ENCODE data around the gene TMEM184B. TPM values are rescaled to one million over a fixed set of nuclear protein-coding genes. Genes with fewer than 3 reads are reported as not detected.

Gene TMEM184B
- total RNA-seq: 58.3 and 60.3 TPM in 2 replicates
- long read RNA-seq, full-length matches to known transcripts: 1 of 2 reads
- long read RNA-seq, partial matches to known transcripts: 0 of 2 reads
- long read RNA-seq, other reads (novel, unspliced or antisense): 1 of 2 reads

DNA sequence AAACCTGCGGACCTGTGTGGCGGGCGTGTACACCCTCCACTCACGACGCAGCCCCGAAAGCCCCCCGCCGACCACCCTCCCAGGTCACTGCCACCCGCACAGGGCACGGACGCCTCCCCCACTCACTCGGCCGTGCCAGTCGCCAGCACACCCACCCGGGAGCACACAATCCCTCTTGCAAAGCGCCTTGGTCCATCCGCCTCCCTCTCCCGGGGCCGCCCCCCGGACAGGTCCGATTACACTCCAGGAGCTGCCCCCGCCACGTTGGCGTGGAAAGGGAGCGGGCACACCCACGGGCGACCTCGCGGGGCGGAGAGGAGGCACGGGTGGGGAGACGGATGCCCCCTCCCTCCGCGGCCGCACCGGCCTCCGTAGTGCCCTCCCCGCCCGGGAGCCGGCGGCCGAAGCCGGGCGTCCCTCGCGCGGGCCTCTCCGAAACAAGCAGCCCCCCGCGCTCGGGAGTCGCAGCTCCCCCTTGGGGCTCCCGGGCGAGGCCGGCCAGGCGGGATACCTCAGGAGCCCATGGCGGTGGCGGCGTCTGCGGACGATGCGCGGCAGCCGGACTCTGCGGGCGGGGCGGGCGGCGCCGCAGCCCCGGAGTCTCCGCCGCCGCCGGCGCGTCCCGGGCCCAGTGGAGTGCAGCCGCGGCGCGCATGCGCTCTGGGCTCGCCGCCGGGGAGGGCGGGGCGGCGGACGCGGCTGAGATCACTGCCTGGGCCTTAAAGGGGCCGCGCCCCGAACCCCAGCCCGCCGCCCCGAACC is at the start of gene TMEM184B:
TMEM184B (minus strand) TSS at position 638 of the 762 bp plus-strand sequence. CDS start 25,049 bp downstream, outside the sequence.
- H3K27me3 Mint-ChIP-seq (ENCODE audit: low read depth): no peaks in the 10 kb centered on the region
- TF ChIP-seq, protein P1, sequence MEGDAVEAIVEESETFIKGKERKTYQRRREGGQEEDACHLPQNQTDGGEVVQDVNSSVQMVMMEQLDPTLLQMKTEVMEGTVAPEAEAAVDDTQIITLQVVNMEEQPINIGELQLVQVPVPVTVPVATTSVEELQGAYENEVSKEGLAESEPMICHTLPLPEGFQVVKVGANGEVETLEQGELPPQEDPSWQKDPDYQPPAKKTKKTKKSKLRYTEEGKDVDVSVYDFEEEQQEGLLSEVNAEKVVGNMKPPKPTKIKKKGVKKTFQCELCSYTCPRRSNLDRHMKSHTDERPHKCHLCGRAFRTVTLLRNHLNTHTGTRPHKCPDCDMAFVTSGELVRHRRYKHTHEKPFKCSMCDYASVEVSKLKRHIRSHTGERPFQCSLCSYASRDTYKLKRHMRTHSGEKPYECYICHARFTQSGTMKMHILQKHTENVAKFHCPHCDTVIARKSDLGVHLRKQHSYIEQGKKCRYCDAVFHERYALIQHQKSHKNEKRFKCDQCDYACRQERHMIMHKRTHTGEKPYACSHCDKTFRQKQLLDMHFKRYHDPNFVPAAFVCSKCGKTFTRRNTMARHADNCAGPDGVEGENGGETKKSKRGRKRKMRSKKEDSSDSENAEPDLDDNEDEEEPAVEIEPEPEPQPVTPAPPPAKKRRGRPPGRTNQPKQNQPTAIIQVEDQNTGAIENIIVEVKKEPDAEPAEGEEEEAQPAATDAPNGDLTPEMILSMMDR (conservative IDR thresholded peaks at IDR 0.05): no peak
- peaks cover 58% of the 10 kb centered on the region for H3K4me1 Mint-ChIP-seq
- H3K27ac Mint-ChIP-seq (ENCODE audit: unreplicated experiment): peak within 1 kb of the TSS; percentile 88
- H3K36me3 Mint-ChIP-seq (ENCODE audit: low read depth): no peaks in the 10 kb centered on the region
- no peaks in the 10 kb centered on the region for H3K9me3 Mint-ChIP-seq
- peak; percentile 75 for DNase-seq (ENCODE audit: low read depth, low spot score)
- H3K4me3 Mint-ChIP-seq: peak within 1 kb of the TSS; percentile 94

DNA sequence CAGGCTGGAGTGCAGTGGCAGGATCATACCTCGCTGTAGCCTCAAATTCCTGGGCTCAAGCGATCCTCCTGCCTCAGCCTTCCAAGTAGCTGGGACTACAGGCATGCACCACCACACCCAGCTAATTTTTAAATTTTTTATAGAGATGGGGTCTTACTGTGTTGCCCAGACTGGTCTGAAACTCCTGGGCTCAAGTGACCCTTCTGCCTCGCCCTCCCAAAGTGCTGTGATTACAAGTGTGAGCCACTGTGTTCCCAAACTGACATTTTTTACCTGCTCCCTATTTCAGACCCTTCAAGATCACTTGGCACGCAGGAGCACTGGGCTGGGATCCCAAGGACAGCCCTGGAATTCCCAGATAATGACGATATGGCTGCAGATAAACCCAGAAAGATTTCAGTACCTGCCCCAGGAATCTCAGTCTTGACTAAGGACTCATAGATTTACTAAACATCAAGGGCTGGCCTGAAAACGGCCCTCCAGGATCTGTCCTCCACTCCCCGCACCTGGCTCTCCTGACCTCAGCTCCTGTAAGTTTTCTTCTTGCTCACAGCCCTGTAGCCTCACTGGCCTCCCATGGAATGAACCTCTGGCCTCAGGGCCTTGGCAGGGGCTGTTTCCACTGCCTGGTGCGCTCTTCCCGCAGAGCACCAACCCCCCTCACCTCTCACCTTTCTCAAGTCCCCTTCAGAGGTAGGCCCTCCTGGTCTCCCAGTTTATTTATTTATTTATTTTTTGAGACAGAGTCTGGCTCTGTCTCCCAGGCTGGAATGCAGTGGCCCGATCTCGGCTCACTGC is 48.0 kb upstream of the TMEM184B start:
- H3K27ac Mint-ChIP-seq (ENCODE audit: unreplicated experiment): no peak overlapping the region
- H3K9me3 Mint-ChIP-seq: no peaks in the 10 kb centered on the region
- TF ChIP-seq, protein P1 (conservative IDR thresholded peaks at IDR 0.05): no peak
- DNase-seq (ENCODE audit: low read depth, low spot score): no peak
- H3K4me1 Mint-ChIP-seq: peaks cover 22% of the 10 kb centered on the region
- no peaks in the 10 kb centered on the region for H3K27me3 Mint-ChIP-seq (ENCODE audit: low read depth)
- no peaks in the 10 kb centered on the region for H3K36me3 Mint-ChIP-seq (ENCODE audit: low read depth)
- peak overlapping the region; percentile 57 for H3K4me3 Mint-ChIP-seq

DNA sequence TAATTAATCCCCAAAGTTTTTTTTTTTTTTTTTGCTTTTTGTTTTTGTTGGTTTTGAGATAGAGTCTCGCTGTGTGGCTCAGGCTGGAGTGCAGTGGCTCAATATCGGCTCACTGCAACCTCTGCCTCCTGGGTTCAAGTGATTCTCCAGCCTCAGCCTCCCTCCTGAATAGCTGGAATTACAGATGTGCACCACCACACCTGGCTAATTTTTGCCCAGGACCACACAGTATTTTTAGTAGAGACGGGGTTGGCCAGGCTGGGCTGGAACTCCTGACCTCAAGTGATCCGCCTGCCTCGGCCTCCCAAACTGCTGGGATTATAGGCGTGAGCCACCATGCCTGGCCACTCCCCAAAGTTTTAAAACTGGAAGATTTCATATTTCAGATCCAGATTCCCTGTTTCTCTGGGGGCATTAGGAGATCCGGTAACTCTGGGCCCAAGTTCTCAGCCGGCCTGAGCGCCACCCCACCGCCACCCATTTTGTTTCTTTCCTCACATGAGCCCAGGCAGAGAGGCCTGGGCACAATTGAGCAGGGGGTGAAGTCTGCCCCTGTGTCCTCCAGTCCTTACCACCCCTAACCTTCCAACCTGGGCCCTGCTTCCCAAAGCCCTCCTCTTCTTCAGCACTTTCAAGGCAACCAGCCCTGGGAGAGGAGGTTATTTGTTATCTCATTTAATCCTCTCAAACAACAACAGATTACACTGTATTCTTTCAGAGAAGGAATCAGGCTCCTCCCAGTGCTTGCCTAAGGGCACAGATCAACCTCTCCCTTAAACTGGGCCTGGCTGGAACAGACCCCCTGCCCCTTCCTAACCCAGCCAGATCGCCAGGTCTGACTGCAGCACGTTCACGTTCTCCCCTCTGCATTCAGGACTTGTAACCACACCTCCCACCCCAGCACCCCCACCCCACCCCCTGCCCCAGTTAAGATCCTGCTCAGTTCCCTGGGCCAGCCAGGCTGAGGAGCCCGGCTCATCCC is 46.3 kb upstream of the TMEM184B start:
- peak overlapping the region; percentile 93 for H3K27ac Mint-ChIP-seq (ENCODE audit: unreplicated experiment)
- H3K9me3 Mint-ChIP-seq: no peaks in the 10 kb centered on the region
- H3K27me3 Mint-ChIP-seq (ENCODE audit: low read depth): no peaks in the 10 kb centered on the region
- TF ChIP-seq, protein P1 (conservative IDR thresholded peaks at IDR 0.05): no peak
- H3K36me3 Mint-ChIP-seq (ENCODE audit: low read depth): no peaks in the 10 kb centered on the region
- no peak for DNase-seq (ENCODE audit: low read depth, low spot score)
- peaks cover 39% of the 10 kb centered on the region for H3K4me1 Mint-ChIP-seq
- H3K4me3 Mint-ChIP-seq: peak overlapping the region; percentile 91

DNA sequence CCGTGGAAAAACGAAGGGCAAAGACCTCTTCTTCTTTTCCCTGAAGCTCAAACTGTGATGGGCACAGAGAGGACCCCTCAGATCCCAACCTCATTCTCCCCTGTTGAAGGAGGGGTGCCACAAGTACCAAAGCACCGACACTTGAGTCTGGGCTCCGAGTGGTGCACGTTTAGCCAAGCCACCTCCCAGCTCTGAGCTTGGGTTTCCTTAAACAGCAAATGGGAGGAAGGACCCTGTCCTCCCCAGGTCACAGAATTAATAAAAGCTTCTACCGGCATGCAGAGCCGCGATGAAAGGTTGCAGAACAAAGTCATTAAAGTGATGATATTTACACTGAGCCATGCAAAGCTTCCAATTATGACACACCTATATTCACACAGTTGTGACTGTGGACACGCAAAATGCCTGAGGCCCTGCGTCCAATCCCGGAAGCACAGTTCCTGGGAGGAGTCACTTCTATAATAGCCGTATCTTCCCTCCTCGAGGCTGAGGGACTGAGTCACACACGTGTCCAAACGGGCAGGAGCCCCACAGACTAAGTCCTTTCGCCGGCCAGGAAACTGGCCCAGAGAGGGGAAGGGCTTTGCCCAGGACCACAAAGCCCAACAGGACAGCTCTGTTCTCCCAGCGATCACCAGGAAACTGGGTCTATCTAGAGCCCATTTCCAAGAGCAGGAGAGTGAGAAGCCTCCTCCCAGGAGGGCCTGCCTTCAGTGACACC is 45.3 kb upstream of the TMEM184B start:
- peak; percentile 21 for DNase-seq (ENCODE audit: low read depth, low spot score)
- Mint-ChIP-seq H3K27me3 (ENCODE audit: low read depth) (no peaks in the 10 kb centered on the region), H3K4me3 (peak overlapping the region; percentile 91), H3K9me3 (no peaks in the 10 kb centered on the region), H3K27ac (ENCODE audit: unreplicated experiment) (peak overlapping the region; percentile 93), H3K4me1 (peaks cover 47% of the 10 kb centered on the region), H3K36me3 (ENCODE audit: low read depth) (no peaks in the 10 kb centered on the region)
- TF ChIP-seq, protein P1 (conservative IDR thresholded peaks at IDR 0.05): no peak

Measured in neural crest cell (in vitro differentiated cells).